Neutrophil (primary cell): ENCODE results near the gene SBF1.

Source experiments
- H3K27ac ChIP-seq: fragments of 200-600 bp; sonication (generic); 2 replicates; pipeline ENCODE4 v1.5.1; 2016; ENCODE audit warnings: mild to moderate bottlenecking, moderate library complexity
- H3K27me3 ChIP-seq: fragments of 200-600 bp; sonication (generic); 2 replicates; pipeline ENCODE4 v1.6.0; 2016; ENCODE audit warnings: mild to moderate bottlenecking
- H3K36me3 ChIP-seq: fragments of 200-600 bp; sonication (generic); 2 replicates; pipeline ENCODE4 v1.5.1; 2017
- H3K4me1 ChIP-seq, 2 experiments: fragments of 200-600 bp in 1 of 2; sonication (generic) in 1 of 2; 1 replicate in 1 of 2; 2 replicates in 1 of 2; pipeline versions ENCODE4 v1.5.1 to v1.6.1; 2013 to 2016; ENCODE audit warnings: low read depth in 1 of 2, low read length in 1 of 2, mild to moderate bottlenecking in 1 of 2, moderate library complexity in 1 of 2; ENCODE audit not compliant: control insufficient read depth in 1 of 2, insufficient read depth in 1 of 2
- H3K4me3 ChIP-seq, 2 experiments: fragments of 200-600 bp in 1 of 2; sonication (generic) in 1 of 2; 1 replicate in 1 of 2; 2 replicates in 1 of 2; pipeline ENCODE4 v1.5.1; 2013 to 2016; ENCODE audit warnings: low read depth in 1 of 2, low read length in 1 of 2, mild to moderate bottlenecking in 1 of 2, moderate library complexity in 1 of 2
- H3K9me3 ChIP-seq: fragments of 200-600 bp; sonication (generic); 2 replicates; pipeline ENCODE4 v1.5.1; 2016
- TF ChIP-seq, protein P1 (sequence below): fragments of 200-600 bp; sonication (generic); IDR thresholded peaks from 2 replicates; pipeline ENCODE4 v1.5.1; 2016; ENCODE audit warnings: antibody characterized with exemption

Gene SBF1

DNA sequence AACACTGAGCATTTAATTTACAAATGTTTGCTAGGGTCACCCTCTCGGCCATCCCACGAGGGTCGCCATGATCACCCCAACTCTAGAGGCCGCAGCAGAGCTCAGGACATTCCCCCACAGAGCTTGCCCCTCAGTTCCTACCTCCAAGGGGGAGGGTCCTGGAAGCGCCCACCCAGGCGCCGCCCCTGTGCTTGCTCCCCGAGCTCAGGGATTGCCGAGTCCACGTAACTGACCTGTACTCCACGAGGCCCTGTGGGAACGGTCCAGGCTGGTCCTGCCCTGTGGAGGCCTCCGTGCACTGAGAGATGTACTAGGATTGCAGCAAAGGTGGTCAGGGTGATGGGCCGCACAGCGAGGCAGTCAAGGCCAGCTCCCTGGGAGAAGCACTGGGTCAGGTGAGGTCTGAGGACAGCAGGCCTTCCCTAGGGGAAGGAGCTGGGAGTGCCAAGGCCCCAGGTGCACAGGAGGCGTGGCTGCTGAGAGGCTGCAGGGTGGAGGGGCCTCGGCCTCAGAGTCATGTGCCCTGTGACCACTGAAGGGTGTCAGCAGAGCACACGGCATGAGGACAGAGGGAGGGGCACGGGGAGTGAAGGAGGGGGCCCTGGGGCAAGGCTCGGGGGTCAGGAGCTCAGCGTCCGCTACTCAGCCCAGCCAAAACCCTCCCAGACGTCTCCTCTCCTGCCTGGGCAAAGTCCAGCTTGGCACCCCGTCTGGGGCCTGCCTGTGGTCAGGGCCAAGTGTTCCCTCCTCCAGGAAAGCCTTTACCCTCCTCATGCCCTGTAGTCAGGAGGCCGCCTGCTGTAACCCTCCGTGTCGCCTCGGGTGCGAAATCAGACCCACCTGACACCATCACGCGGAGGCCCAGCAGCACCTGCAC lies 9.4 kb upstream of the SBF1 start:
- TF ChIP-seq, protein P1, sequence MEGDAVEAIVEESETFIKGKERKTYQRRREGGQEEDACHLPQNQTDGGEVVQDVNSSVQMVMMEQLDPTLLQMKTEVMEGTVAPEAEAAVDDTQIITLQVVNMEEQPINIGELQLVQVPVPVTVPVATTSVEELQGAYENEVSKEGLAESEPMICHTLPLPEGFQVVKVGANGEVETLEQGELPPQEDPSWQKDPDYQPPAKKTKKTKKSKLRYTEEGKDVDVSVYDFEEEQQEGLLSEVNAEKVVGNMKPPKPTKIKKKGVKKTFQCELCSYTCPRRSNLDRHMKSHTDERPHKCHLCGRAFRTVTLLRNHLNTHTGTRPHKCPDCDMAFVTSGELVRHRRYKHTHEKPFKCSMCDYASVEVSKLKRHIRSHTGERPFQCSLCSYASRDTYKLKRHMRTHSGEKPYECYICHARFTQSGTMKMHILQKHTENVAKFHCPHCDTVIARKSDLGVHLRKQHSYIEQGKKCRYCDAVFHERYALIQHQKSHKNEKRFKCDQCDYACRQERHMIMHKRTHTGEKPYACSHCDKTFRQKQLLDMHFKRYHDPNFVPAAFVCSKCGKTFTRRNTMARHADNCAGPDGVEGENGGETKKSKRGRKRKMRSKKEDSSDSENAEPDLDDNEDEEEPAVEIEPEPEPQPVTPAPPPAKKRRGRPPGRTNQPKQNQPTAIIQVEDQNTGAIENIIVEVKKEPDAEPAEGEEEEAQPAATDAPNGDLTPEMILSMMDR: no peak
- Histone ChIP-seq H3K27ac (no peak overlapping the region), H3K4me3 (no peak overlapping the region), H3K27me3 (peaks cover 83% of the 10 kb centered on the region), H3K36me3 (no peaks in the 10 kb centered on the region), H3K9me3 (no peaks in the 10 kb centered on the region), H3K4me1 (peaks cover 5 to 10% of the 10 kb centered on the region in 2 experiments)

DNA sequence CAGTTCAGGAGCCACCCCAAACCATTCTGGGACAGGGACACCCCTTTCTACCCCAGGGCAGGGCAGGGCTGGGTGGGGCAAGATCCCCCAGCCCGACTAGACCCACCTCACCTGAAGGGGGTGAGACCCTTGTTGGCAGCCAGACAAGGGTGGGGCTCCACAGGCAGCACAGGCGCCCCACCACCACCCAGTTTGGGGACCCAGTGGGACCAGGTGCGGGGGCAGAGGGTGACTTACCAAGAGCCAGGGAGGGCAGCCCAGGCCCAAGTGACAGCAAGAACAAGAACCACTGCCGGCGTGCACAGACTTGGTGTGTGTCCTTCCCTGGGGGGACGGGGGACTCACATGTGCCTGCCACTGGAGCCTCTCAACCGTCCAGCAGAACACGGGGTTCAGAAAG lies 8.7 kb upstream of the SBF1 start:
- TF ChIP-seq, protein P1: no peak
- Histone ChIP-seq H3K4me3 (no peak overlapping the region), H3K36me3 (no peaks in the 10 kb centered on the region)

DNA sequence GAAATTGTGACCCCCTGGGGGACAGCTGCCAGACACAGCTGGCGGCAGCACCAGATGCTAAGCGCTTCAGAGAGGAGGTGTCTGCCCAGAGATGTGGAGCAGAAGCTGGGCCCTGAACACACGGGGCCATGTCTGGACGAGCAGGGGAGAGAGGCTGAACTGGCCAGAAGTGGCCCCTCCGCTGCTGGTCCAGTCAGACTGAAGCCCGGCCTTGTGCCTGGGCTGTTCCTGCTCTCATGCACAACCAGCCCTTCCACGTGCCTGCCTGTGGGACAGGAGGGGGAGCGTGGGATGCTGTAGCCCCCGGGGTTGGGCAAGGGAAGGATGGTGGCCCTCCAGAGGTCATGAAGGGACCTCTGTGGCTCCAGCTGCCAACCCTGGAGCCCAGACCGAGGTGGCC lies 8.3 kb upstream of the SBF1 start:
- peaks cover 92% of the 10 kb centered on the region for H3K27me3 ChIP-seq
- peaks cover 5 to 10% of the 10 kb centered on the region in 2 experiments for H3K4me1 ChIP-seq

More for the DNA sequence above, 8.7 kb upstream of the SBF1 start:
- no peak overlapping the region for H3K27ac ChIP-seq
- peaks cover 5 to 10% of the 10 kb centered on the region in 2 experiments for H3K4me1 ChIP-seq
- H3K9me3 ChIP-seq: no peaks in the 10 kb centered on the region
- peaks cover 90% of the 10 kb centered on the region for H3K27me3 ChIP-seq

DNA sequence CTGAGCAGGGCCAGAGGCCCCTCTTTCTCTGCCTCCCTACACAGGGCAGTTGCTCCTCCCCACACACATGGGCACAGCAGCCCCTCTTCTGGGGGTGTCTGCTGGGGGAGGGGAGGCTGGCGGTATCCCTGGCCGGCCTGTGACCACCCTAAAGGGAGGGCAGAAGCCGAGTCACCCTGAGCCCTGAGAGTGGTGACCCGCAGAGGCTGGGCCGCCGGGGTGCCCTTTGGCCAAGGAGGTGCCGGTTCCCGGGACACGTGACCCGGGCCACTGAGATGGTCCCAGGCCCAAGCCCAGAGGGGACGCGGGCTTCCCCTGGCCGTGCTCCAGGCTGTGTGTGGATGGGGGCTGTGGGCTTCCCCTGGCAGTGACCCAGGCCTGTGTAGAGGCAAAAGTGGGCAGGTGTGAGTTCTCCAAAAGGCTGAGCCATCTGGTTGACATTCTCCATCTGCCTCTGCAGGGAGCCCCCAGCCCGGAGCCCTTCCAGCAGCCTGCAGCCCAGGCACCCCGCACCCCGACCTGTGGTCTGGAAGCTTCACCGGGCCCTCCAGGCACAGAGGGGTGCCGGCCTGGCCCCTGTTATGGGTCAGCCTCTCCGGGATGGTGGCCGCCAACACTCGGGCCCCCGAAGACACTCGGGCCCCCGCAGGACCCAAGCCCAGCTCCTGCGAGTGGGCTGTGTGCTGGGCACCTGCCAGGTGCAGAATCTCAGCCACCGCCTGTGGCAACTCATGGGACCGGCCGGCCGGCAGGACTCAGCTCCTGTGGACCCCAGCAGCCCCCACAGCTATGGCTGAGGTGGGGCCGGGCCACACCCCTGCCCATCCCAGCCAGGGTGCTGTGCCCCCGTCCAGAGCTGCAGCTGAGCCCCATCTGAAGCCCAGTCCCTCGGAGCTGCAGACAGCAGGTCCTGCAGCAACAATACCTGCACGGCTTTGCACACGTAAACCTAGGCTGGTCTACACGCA lies 7.6 kb upstream of the SBF1 start:
- H3K36me3 ChIP-seq: no peaks in the 10 kb centered on the region
- H3K9me3 ChIP-seq: no peaks in the 10 kb centered on the region
- H3K4me3 ChIP-seq: peak overlapping the region; percentile 65 to 80
- H3K4me1 ChIP-seq: peaks cover 5 to 10% of the 10 kb centered on the region in 2 experiments
- TF ChIP-seq, protein P1: no peak
- peaks cover 98% of the 10 kb centered on the region for H3K27me3 ChIP-seq
- H3K27ac ChIP-seq: no peak overlapping the region

More for the DNA sequence above, 8.3 kb upstream of the SBF1 start:
- Histone ChIP-seq H3K9me3 (no peaks in the 10 kb centered on the region), H3K36me3 (no peaks in the 10 kb centered on the region), H3K27ac (no peak overlapping the region), H3K4me3 (no peak overlapping the region)
- TF ChIP-seq, protein P1: no peak

DNA sequence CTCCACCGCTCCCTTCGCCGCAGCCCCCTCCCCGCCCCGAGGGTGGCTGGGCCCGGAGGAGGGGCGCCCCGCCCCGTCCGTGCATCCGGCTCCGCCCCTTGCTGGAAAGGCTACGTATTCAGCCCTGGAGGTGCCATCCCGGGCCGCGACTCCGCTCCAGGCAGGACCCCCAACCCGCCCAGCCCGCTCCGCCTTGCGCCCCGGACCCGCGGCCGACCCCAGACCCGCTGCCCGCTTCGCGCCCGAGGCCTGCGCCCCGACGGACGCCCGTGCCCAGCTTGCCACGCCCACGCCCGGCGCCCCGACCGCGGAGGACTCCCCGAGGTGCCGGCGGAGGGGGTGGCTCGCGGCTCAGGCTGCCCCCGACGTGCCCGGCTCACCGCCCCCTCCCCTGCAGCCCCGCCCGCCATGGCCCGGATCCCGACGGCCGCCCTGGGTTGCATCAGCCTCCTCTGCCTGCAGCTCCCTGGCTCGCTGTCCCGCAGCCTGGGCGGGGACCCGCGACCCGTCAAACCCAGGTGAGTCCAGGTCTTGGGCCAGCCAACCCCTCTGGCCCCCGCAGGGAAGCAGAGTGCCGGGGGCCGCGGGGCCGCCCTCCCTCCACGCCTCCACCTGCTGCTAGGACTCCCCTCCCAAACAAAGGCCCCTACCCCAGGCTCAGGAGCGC lies 6.7 kb upstream of the SBF1 start, which contains the start of gene ADM2:
Gene ADM2 (plus strand): TSS at position 104 of the 667 bp plus-strand sequence. CDS start 305 bp downstream, at position 409.
- peak within 1 kb of the TSS; percentile 65 to 80 for H3K4me3 ChIP-seq
- H3K9me3 ChIP-seq: no peaks in the 10 kb centered on the region
- peaks cover 98% of the 10 kb centered on the region for H3K27me3 ChIP-seq
- TF ChIP-seq, protein P1: no peak
- H3K27ac ChIP-seq: no peak within 1 kb of the TSS
- H3K36me3 ChIP-seq: no peaks in the 10 kb centered on the region
- peaks cover 5 to 10% of the 10 kb centered on the region in 2 experiments for H3K4me1 ChIP-seq
